ENCODE measurements around the gene RHOBTB3.

The RHOBTB3 gene

GRCh38 chr5:95754545-95754944 lies 23.4 kb downstream of the RHOBTB3 start:
- Histone ChIP-seq H3K4me3 (ENCODE audit: low read depth, low read length) (no peak overlapping the region), H3K36me3 (ENCODE audit: control insufficient read depth, insufficient read depth, low read length) (no peaks in the 10 kb centered on the region), H3K27me3 (ENCODE audit: control insufficient read depth, insufficient read depth, low read length) (no peaks in the 10 kb centered on the region), H3K27ac (ENCODE audit: low read depth, low read length) (no peak overlapping the region), H3K4me1 (ENCODE audit: control insufficient read depth, insufficient read depth, low read length) (no peaks in the 10 kb centered on the region), H3K9ac (ENCODE audit: low read depth, low read length) (no peak overlapping the region), H3K9me3 (ENCODE audit: control insufficient read depth, insufficient read depth, low read length) (no peaks in the 10 kb centered on the region)

DNA sequence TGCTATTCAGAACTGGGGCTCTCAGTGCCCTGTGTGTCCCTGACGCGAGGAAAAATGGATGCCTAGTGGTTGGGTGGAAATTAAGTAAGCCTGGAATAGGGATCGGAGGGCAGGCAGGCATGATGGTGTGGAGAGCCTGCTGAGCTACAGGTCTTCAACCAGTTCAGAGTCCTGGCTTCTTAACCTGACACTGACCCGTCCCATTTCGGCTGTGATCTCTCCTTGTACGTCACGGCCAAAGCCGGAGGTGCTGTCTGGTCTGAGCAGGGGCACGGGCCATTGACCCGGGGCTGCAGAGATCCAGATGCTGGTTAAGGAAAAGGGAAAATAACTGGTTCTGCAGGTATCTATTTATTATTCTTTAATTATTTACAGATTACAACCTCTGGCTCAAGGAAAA lies 27.9 kb downstream of the RHOBTB3 start:
- H3K9ac ChIP-seq (ENCODE audit: low read depth, low read length): no peak overlapping the region
- no peaks in the 10 kb centered on the region for H3K36me3 ChIP-seq (ENCODE audit: control insufficient read depth, insufficient read depth, low read length)
- H3K4me3 ChIP-seq (ENCODE audit: low read depth, low read length): no peak overlapping the region
- H3K9me3 ChIP-seq (ENCODE audit: control insufficient read depth, insufficient read depth, low read length): no peaks in the 10 kb centered on the region
- no peaks in the 10 kb centered on the region for H3K27me3 ChIP-seq (ENCODE audit: control insufficient read depth, insufficient read depth, low read length)
- H3K4me1 ChIP-seq (ENCODE audit: control insufficient read depth, insufficient read depth, low read length): no peaks in the 10 kb centered on the region
- H3K27ac ChIP-seq (ENCODE audit: low read depth, low read length): no peak overlapping the region

DNA sequence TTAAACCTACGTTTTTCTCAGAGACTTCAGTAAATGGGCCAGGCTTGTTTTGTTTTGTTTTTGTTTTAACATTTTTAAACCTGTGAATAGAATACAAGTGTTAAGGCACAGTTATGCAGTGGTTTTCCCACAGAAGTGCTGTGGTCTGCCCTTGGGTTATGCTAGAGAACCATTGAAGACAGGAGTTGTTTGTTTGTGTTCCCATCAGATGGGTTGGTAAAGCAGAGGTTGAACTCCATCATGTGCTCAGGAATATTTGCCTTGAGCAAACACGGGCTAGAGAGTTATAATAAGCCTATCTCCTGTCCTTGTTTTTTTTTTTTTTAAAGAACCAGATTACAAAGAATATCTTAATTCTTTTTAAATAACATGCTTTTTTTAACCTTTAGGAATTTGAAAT lies 28.5 kb downstream of the RHOBTB3 start:
- H3K36me3 ChIP-seq (ENCODE audit: control insufficient read depth, insufficient read depth, low read length): no peaks in the 10 kb centered on the region
- no peak overlapping the region for H3K27ac ChIP-seq (ENCODE audit: low read depth, low read length)
- H3K9me3 ChIP-seq (ENCODE audit: control insufficient read depth, insufficient read depth, low read length): no peaks in the 10 kb centered on the region
- H3K9ac ChIP-seq (ENCODE audit: low read depth, low read length): no peak overlapping the region
- H3K4me3 ChIP-seq (ENCODE audit: low read depth, low read length): no peak overlapping the region
- no peaks in the 10 kb centered on the region for H3K4me1 ChIP-seq (ENCODE audit: control insufficient read depth, insufficient read depth, low read length)
- no peaks in the 10 kb centered on the region for H3K27me3 ChIP-seq (ENCODE audit: control insufficient read depth, insufficient read depth, low read length)

- Histone ChIP-seq H3K9me3 (ENCODE audit: control insufficient read depth, insufficient read depth, low read length) (no peaks in the 10 kb centered on the region), H3K4me1 (ENCODE audit: control insufficient read depth, insufficient read depth, low read length) (no peaks in the 10 kb centered on the region), H3K27me3 (ENCODE audit: control insufficient read depth, insufficient read depth, low read length) (no peaks in the 10 kb centered on the region), H3K27ac (ENCODE audit: low read depth, low read length) (no peak overlapping the region), H3K4me3 (ENCODE audit: low read depth, low read length) (no peak overlapping the region), H3K36me3 (ENCODE audit: control insufficient read depth, insufficient read depth, low read length) (no peaks in the 10 kb centered on the region), H3K9ac (ENCODE audit: low read depth, low read length) (no peak overlapping the region)
These were observed 29.4 kb downstream of the RHOBTB3 start for GRCh38 chr5:95760273-95761191.

DNA sequence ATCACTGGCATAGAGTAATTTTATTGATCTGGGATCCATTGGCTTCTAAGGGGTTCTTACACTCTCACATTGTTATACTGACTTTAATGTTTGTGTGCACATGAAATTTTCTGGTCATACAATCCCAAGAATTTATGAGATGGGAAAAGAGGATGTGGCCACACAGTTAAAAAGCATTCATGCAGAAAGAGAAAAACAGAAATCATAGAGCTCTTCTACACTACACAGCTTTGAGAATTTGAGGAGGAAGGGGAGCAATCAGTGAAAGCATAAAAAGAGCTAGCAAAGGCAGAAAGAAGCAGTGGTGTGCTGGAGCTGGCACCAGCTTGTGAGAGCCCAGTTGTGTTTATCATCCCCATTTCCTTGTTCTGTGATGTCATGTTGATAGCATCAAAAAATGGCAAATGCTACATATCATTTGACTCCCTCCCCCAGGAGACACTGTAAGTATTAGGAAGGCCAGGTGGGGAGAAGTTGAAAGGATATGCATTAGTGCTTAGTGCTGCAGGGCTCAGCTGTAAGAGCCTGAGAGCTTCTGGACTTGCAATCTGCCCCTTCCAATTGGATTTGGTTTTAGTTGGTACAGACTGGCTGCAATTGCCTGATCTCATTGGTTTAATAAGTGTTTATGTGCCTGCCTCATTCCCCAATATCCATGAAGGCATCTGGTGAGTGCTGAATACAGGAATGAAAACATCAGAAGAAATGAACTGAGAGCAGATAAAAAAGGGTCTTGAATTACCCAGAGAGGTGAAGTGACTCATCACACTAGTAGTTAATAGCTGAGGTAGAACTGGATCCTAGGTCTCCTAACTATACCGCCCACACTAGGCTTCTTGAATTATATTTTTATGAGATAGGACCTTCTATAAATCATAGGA lies 30.9 kb downstream of the RHOBTB3 start:
- Histone ChIP-seq H3K9ac (ENCODE audit: low read depth, low read length) (no peak overlapping the region), H3K27me3 (ENCODE audit: control insufficient read depth, insufficient read depth, low read length) (no peaks in the 10 kb centered on the region), H3K27ac (ENCODE audit: low read depth, low read length) (no peak overlapping the region), H3K4me1 (ENCODE audit: control insufficient read depth, insufficient read depth, low read length) (no peaks in the 10 kb centered on the region), H3K36me3 (ENCODE audit: control insufficient read depth, insufficient read depth, low read length) (no peaks in the 10 kb centered on the region), H3K4me3 (ENCODE audit: low read depth, low read length) (no peak overlapping the region), H3K9me3 (ENCODE audit: control insufficient read depth, insufficient read depth, low read length) (no peaks in the 10 kb centered on the region)

- no peaks in the 10 kb centered on the region for H3K27me3 ChIP-seq (ENCODE audit: control insufficient read depth, insufficient read depth, low read length)
- no peaks in the 10 kb centered on the region for H3K4me1 ChIP-seq (ENCODE audit: control insufficient read depth, insufficient read depth, low read length)
- H3K9ac ChIP-seq (ENCODE audit: low read depth, low read length): no peak overlapping the region; the same call in 1 of the 2 replicates
- H3K27ac ChIP-seq (ENCODE audit: low read depth, low read length): no peak overlapping the region
- H3K9me3 ChIP-seq (ENCODE audit: control insufficient read depth, insufficient read depth, low read length): no peaks in the 10 kb centered on the region
- H3K4me3 ChIP-seq (ENCODE audit: low read depth, low read length): no peak overlapping the region
- no peaks in the 10 kb centered on the region for H3K36me3 ChIP-seq (ENCODE audit: control insufficient read depth, insufficient read depth, low read length)
These were observed 31.5 kb downstream of the RHOBTB3 start for GRCh38 chr5:95762652-95763041.

GRCh38 chr5:95763941-95764340 lies 32.8 kb downstream of the RHOBTB3 start:
- H3K4me1 ChIP-seq (ENCODE audit: control insufficient read depth, insufficient read depth, low read length): no peaks in the 10 kb centered on the region
- no peaks in the 10 kb centered on the region for H3K9me3 ChIP-seq (ENCODE audit: control insufficient read depth, insufficient read depth, low read length)
- H3K36me3 ChIP-seq (ENCODE audit: control insufficient read depth, insufficient read depth, low read length): no peaks in the 10 kb centered on the region
- H3K27me3 ChIP-seq (ENCODE audit: control insufficient read depth, insufficient read depth, low read length): no peaks in the 10 kb centered on the region
- no peak overlapping the region for H3K9ac ChIP-seq (ENCODE audit: low read depth, low read length)
- no peak overlapping the region for H3K4me3 ChIP-seq (ENCODE audit: low read depth, low read length)
- H3K27ac ChIP-seq (ENCODE audit: low read depth, low read length): no peak overlapping the region

- Histone ChIP-seq H3K4me1 (ENCODE audit: control insufficient read depth, insufficient read depth, low read length) (no peaks in the 10 kb centered on the region), H3K36me3 (ENCODE audit: control insufficient read depth, insufficient read depth, low read length) (no peaks in the 10 kb centered on the region), H3K9ac (ENCODE audit: low read depth, low read length) (no peak overlapping the region), H3K27ac (ENCODE audit: low read depth, low read length) (no peak overlapping the region), H3K27me3 (ENCODE audit: control insufficient read depth, insufficient read depth, low read length) (no peaks in the 10 kb centered on the region), H3K9me3 (ENCODE audit: control insufficient read depth, insufficient read depth, low read length) (no peaks in the 10 kb centered on the region), H3K4me3 (ENCODE audit: low read depth, low read length) (no peak overlapping the region)
These were observed 37.6 kb downstream of the RHOBTB3 start for GRCh38 chr5:95768731-95769130.

DNA sequence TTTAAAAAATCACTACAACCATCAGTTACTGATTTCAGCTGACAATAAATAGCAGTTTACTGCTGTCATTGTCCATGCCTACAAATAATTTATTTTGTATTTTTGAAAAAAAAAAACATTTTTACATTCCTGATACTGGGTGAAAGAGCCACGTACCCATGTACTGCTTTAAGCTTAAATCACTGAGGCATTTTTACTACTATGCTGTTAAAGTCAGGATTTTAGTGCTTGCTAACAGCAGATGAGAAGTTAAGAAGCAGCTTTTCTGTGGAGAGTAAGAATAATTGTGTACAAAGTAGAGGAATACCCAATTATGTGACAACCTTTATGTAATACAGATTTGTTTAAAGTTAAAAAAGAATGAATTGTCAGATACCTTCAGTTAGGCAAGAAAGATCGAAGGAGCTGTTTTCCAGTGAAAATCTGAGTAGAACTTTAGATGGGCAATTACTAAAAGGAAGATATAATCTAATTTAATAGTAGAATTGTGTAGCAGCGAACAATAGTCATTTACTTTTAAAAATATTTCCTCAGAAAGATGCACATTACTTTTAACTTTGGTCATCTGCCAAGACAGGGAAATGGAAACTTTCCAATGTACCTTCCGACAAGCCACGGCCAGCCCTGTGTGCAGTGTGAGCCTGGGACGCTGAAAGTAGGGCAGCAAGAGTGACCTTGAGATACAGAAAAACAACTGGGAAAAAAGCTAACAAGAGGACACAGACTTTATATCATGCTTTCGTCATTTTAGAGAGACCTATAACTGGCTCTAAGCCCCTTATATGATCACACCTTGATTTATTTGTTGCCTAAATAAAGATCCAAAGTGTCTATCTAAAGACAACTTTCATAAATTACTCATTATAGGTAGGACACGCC lies 39.9 kb downstream of the RHOBTB3 start:
- H3K36me3 ChIP-seq (ENCODE audit: control insufficient read depth, insufficient read depth, low read length): no peaks in the 10 kb centered on the region
- H3K27ac ChIP-seq (ENCODE audit: low read depth, low read length): no peak overlapping the region
- H3K9me3 ChIP-seq (ENCODE audit: control insufficient read depth, insufficient read depth, low read length): no peaks in the 10 kb centered on the region

GRCh38 chr5:95771892-95772291 lies 40.8 kb downstream of the RHOBTB3 start:
- no peaks in the 10 kb centered on the region for H3K27me3 ChIP-seq (ENCODE audit: control insufficient read depth, insufficient read depth, low read length)

More for the DNA sequence above, 39.9 kb downstream of the RHOBTB3 start:
- Histone ChIP-seq H3K4me3 (ENCODE audit: low read depth, low read length) (no peak overlapping the region), H3K27me3 (ENCODE audit: control insufficient read depth, insufficient read depth, low read length) (no peaks in the 10 kb centered on the region), H3K9ac (ENCODE audit: low read depth, low read length) (no peak overlapping the region), H3K4me1 (ENCODE audit: control insufficient read depth, insufficient read depth, low read length) (no peaks in the 10 kb centered on the region)

More at GRCh38 chr5:95771892-95772291, 40.8 kb downstream of the RHOBTB3 start:
- no peaks in the 10 kb centered on the region for H3K4me1 ChIP-seq (ENCODE audit: control insufficient read depth, insufficient read depth, low read length)
- no peaks in the 10 kb centered on the region for H3K36me3 ChIP-seq (ENCODE audit: control insufficient read depth, insufficient read depth, low read length)
- H3K4me3 ChIP-seq (ENCODE audit: low read depth, low read length): no peak overlapping the region
- no peaks in the 10 kb centered on the region for H3K9me3 ChIP-seq (ENCODE audit: control insufficient read depth, insufficient read depth, low read length)
- H3K27ac ChIP-seq (ENCODE audit: low read depth, low read length): no peak overlapping the region
- no peak overlapping the region for H3K9ac ChIP-seq (ENCODE audit: low read depth, low read length)
